HepG2 (cell line): ENCODE measurements around the gene ASF1B. TPM values are rescaled to one million over a fixed set of nuclear protein-coding genes. Genes with fewer than 3 reads are reported as not detected.

Source experiments
- CCDC6 ChIP-seq: sonication (generic); formaldehyde crosslinking; IDR thresholded peaks from 2 replicates; pipeline ENCODE4 v1.8.1; 2022; ENCODE audit warnings: mild to moderate bottlenecking, missing genetic modification reagents, moderate library complexity
- IRX3 ChIP-seq: sonication (generic); formaldehyde crosslinking; IDR thresholded peaks from 2 replicates; pipeline ENCODE4 v1.8.1; 2023; ENCODE audit warnings: mild to moderate bottlenecking, low read depth, missing genetic modification reagents, borderline replicate concordance
- KLF12 ChIP-seq: sonication (generic); formaldehyde crosslinking; IDR thresholded peaks from 2 replicates; pipeline ENCODE4 v1.4.0; 2020; ENCODE audit warnings: missing genetic modification reagents, borderline replicate concordance
- MBNL3 ChIP-seq: fragments of 250-450 bp; sonication (Bioruptor Pico); conservative IDR thresholded peaks from 2 replicates; pipeline ENCODE4 v1.8.0; 2022; ENCODE audit warnings: mild to moderate bottlenecking, inconsistent platforms
- SMARCC2 ChIP-seq: fragments of 450-650 bp; IDR thresholded peaks from 2 replicates; pipeline ENCODE4 v1.6.1; 2017; ENCODE audit warnings: antibody characterized with exemption, mild to moderate bottlenecking
- polyA plus RNA-seq, 8 experiments: library from polyadenylated mRNA; depleted of rRNA in 3 of 8; stranded (reverse) in 7 of 8; unstranded in 1 of 8; fragments of >200 nt; fragmentation: Illumina TruSeq in 4 of 8; extraction: Trizol in 4 of 8; gene quantifications; 2 replicates each; pipeline versions ENCODE4 v1.2.1 to v1.2.3, GENCODE V29; 2011 to 2016; ENCODE audit warnings: low read depth in 4 of 8, missing spikeins in 1 of 8, mixed read lengths in 1 of 8; ENCODE audit not compliant: insufficient read depth in 1 of 8
- total RNA-seq, 5 experiments: library from RNA; depleted of rRNA; stranded (reverse); fragments of >200 nt; fragmentation: Illumina TruSeq; extraction: Trizol; gene quantifications; 2 replicates each; pipeline ENCODE4 v1.2.3, GENCODE V29; 2016; ENCODE audit warnings: low read depth in 1 of 5
- TF ChIP-seq, protein P1 (sequence below): sonication (generic); formaldehyde crosslinking; IDR thresholded peaks from 2 replicates; pipeline ENCODE4 v1.5.0; 2020; ENCODE audit warnings: mild to moderate bottlenecking, missing genetic modification reagents, borderline replicate concordance
- TF ChIP-seq, protein P2 (sequence below): sonication (generic); formaldehyde crosslinking; IDR thresholded peaks from 2 replicates; pipeline ENCODE4 v1.4.0; 2020; ENCODE audit warnings: missing genetic modification reagents
- TF ChIP-seq, protein P3 (sequence below): sonication (generic); formaldehyde crosslinking; IDR thresholded peaks from 2 replicates; pipeline ENCODE4 v1.4.0; 2020; ENCODE audit warnings: missing genetic modification reagents
- TF ChIP-seq, protein P4 (sequence below): sonication (generic); formaldehyde crosslinking; IDR thresholded peaks from 2 replicates; pipeline ENCODE4 v1.4.0; 2020; ENCODE audit warnings: missing genetic modification reagents

ASF1B gene
- total and polyA plus RNA-seq, 2 of the 13 experiments (the other 11 are each of a cell fraction or from before 2014, with no cell fraction given) = 18.2 to 24.8 TPM

DNA sequence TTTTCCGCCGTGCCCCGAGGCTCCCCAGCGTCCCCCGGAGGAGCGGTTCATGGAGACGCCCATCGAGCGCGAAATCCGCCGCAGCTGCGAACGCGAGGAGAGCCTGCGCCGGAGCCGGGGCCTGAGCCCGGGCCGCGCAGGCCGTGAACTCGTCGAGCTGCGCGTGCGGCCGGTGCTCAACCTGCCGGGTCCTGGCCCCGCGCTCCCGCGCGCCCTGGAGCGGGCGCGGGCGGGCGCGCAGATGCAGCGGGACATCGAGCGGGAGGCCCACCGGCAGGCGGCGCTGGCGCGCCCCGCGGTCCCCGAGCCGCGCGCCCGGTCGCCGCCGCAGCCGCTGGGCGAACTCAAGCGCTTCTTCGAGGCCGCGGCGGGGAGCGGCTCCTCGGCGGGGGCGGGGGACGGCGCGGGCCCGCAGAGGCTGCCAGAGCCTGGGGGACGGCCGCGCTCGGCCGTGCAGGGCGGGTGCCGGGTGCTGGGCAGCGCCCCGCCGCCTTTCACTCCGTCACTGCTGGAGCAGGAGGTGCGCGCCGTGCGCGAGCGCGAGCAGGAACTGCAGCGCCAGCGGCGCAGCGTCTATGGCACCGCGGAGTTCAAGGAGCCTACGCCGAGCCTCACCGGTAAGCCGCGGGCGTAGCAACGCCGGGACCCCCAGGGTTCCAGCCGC is 63.0 kb downstream of the ASF1B start (continued):
- TF ChIP-seq CCDC6 (peak; percentile 71; the same call in 1 of the 2 replicates), MBNL3 (CRISPR knock-in tag) (no peak), IRX3 (CRISPR knock-in tag) (0 out of 2 replicates have a peak, but pooled peaks have one; percentile 42), SMARCC2 (no peak), KLF12 (CRISPR knock-in tag) (no peak)
- TF ChIP-seq, protein P1, sequence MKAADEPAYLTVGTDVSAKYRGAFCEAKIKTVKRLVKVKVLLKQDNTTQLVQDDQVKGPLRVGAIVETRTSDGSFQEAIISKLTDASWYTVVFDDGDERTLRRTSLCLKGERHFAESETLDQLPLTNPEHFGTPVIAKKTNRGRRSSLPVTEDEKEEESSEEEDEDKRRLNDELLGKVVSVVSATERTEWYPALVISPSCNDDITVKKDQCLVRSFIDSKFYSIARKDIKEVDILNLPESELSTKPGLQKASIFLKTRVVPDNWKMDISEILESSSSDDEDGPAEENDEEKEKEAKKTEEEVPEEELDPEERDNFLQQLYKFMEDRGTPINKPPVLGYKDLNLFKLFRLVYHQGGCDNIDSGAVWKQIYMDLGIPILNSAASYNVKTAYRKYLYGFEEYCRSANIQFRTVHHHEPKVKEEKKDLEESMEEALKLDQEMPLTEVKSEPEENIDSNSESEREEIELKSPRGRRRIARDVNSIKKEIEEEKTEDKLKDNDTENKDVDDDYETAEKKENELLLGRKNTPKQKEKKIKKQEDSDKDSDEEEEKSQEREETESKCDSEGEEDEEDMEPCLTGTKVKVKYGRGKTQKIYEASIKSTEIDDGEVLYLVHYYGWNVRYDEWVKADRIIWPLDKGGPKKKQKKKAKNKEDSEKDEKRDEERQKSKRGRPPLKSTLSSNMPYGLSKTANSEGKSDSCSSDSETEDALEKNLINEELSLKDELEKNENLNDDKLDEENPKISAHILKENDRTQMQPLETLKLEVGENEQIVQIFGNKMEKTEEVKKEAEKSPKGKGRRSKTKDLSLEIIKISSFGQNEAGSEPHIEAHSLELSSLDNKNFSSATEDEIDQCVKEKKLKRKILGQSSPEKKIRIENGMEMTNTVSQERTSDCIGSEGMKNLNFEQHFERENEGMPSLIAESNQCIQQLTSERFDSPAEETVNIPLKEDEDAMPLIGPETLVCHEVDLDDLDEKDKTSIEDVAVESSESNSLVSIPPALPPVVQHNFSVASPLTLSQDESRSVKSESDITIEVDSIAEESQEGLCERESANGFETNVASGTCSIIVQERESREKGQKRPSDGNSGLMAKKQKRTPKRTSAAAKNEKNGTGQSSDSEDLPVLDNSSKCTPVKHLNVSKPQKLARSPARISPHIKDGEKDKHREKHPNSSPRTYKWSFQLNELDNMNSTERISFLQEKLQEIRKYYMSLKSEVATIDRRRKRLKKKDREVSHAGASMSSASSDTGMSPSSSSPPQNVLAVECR = 0 out of 2 replicates have a peak, but pooled peaks have one; percentile 0
- TF ChIP-seq, protein P2, sequence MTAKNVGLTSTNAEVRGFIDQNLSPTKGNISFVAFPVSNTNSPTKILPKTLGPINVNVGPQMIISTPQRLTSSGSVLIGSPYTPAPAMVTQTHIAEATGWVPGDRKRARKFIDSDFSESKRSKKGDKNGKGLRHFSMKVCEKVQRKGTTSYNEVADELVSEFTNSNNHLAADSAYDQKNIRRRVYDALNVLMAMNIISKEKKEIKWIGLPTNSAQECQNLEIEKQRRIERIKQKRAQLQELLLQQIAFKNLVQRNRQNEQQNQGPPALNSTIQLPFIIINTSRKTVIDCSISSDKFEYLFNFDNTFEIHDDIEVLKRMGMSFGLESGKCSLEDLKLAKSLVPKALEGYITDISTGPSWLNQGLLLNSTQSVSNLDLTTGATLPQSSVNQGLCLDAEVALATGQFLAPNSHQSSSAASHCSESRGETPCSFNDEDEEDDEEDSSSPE (CRISPR knock-in tag) = peak; percentile 50; the same call in 1 of the 2 replicates
- TF ChIP-seq, protein P3, sequence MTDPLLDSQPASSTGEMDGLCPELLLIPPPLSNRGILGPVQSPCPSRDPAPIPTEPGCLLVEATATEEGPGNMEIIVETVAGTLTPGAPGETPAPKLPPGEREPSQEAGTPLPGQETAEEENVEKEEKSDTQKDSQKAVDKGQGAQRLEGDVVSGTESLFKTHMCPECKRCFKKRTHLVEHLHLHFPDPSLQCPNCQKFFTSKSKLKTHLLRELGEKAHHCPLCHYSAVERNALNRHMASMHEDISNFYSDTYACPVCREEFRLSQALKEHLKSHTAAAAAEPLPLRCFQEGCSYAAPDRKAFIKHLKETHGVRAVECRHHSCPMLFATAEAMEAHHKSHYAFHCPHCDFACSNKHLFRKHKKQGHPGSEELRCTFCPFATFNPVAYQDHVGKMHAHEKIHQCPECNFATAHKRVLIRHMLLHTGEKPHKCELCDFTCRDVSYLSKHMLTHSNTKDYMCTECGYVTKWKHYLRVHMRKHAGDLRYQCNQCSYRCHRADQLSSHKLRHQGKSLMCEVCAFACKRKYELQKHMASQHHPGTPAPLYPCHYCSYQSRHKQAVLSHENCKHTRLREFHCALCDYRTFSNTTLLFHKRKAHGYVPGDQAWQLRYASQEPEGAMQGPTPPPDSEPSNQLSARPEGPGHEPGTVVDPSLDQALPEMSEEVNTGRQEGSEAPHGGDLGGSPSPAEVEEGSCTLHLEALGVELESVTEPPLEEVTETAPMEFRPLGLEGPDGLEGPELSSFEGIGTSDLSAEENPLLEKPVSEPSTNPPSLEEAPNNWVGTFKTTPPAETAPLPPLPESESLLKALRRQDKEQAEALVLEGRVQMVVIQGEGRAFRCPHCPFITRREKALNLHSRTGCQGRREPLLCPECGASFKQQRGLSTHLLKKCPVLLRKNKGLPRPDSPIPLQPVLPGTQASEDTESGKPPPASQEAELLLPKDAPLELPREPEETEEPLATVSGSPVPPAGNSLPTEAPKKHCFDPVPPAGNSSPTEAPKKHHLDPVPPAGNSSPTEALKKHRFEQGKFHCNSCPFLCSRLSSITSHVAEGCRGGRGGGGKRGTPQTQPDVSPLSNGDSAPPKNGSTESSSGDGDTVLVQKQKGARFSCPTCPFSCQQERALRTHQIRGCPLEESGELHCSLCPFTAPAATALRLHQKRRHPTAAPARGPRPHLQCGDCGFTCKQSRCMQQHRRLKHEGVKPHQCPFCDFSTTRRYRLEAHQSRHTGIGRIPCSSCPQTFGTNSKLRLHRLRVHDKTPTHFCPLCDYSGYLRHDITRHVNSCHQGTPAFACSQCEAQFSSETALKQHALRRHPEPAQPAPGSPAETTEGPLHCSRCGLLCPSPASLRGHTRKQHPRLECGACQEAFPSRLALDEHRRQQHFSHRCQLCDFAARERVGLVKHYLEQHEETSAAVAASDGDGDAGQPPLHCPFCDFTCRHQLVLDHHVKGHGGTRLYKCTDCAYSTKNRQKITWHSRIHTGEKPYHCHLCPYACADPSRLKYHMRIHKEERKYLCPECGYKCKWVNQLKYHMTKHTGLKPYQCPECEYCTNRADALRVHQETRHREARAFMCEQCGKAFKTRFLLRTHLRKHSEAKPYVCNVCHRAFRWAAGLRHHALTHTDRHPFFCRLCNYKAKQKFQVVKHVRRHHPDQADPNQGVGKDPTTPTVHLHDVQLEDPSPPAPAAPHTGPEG (CRISPR knock-in tag) = peak; percentile 98
- TF ChIP-seq, protein P4, sequence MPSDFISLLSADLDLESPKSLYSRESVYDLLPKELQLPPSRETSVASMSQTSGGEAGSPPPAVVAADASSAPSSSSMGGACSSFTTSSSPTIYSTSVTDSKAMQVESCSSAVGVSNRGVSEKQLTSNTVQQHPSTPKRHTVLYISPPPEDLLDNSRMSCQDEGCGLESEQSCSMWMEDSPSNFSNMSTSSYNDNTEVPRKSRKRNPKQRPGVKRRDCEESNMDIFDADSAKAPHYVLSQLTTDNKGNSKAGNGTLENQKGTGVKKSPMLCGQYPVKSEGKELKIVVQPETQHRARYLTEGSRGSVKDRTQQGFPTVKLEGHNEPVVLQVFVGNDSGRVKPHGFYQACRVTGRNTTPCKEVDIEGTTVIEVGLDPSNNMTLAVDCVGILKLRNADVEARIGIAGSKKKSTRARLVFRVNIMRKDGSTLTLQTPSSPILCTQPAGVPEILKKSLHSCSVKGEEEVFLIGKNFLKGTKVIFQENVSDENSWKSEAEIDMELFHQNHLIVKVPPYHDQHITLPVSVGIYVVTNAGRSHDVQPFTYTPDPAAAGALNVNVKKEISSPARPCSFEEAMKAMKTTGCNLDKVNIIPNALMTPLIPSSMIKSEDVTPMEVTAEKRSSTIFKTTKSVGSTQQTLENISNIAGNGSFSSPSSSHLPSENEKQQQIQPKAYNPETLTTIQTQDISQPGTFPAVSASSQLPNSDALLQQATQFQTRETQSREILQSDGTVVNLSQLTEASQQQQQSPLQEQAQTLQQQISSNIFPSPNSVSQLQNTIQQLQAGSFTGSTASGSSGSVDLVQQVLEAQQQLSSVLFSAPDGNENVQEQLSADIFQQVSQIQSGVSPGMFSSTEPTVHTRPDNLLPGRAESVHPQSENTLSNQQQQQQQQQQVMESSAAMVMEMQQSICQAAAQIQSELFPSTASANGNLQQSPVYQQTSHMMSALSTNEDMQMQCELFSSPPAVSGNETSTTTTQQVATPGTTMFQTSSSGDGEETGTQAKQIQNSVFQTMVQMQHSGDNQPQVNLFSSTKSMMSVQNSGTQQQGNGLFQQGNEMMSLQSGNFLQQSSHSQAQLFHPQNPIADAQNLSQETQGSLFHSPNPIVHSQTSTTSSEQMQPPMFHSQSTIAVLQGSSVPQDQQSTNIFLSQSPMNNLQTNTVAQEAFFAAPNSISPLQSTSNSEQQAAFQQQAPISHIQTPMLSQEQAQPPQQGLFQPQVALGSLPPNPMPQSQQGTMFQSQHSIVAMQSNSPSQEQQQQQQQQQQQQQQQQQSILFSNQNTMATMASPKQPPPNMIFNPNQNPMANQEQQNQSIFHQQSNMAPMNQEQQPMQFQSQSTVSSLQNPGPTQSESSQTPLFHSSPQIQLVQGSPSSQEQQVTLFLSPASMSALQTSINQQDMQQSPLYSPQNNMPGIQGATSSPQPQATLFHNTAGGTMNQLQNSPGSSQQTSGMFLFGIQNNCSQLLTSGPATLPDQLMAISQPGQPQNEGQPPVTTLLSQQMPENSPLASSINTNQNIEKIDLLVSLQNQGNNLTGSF (CRISPR knock-in tag) = no peak
